Measurements from ENCODE around the gene IMMP2L.

The IMMP2L gene

GRCh38 chr7:111224354-111225231 is 337.7 kb downstream of the IMMP2L start:
- H3K4me2 ChIP-seq (ENCODE audit: insufficient read depth, low read length) = no peak overlapping the region
- DNase-seq (no peak), ATAC-seq (ENCODE audit: insufficient read depth, low read depth) (no peak)
- no peaks in the 10 kb centered on the region for H3K36me3 ChIP-seq (ENCODE audit: insufficient read depth, low read length)
- no peak overlapping the region for H3K9ac ChIP-seq (ENCODE audit: low read depth, low read length)
- no peaks in the 10 kb centered on the region for H3K4me1 ChIP-seq (ENCODE audit: insufficient read depth, low read length)
- H3K4me3 ChIP-seq (ENCODE audit: low read depth in 1 of 2, low read length in 2 of 2) = no peak overlapping the region
- H3K27ac ChIP-seq (ENCODE audit: low read length) = no peak overlapping the region
- no peaks in the 10 kb centered on the region for H4K20me1 ChIP-seq (ENCODE audit: insufficient read depth, low read length)
- no peak for TF ChIP-seq CTCF (IDR thresholded peaks at IDR 0.05; ENCODE audit: borderline replicate concordance, extremely low read depth, low read length, poor library complexity, severe bottlenecking)
- TF ChIP-seq EZH2 (IDR thresholded peaks at IDR 0.05; ENCODE audit: borderline replicate concordance, low read depth, low read length, severe bottlenecking) = no peak
- no peaks in the 10 kb centered on the region for H3K79me2 ChIP-seq (ENCODE audit: insufficient read depth, low read length)
- no peaks in the 10 kb centered on the region for H3K27me3 ChIP-seq (ENCODE audit: insufficient read depth, low read length, poor library complexity)
- H2AFZ ChIP-seq (ENCODE audit: low read depth, low read length) = no peak overlapping the region
- H3K9me3 ChIP-seq (ENCODE audit: insufficient read depth, low read length, severe bottlenecking) = no peaks in the 10 kb centered on the region

GRCh38 chr7:111223802-111224253 is 338.5 kb downstream of the IMMP2L start:
- Histone ChIP-seq H3K4me2 (ENCODE audit: insufficient read depth, low read length) (no peak overlapping the region), H4K20me1 (ENCODE audit: insufficient read depth, low read length) (no peaks in the 10 kb centered on the region), H3K27ac (ENCODE audit: low read length) (no peak overlapping the region), H3K9me3 (ENCODE audit: insufficient read depth, low read length, severe bottlenecking) (no peaks in the 10 kb centered on the region), H3K4me3 (ENCODE audit: low read depth in 1 of 2, low read length in 2 of 2) (no peak overlapping the region), H2AFZ (ENCODE audit: low read depth, low read length) (no peak overlapping the region), H3K4me1 (ENCODE audit: insufficient read depth, low read length) (no peaks in the 10 kb centered on the region), H3K36me3 (ENCODE audit: insufficient read depth, low read length) (no peaks in the 10 kb centered on the region), H3K79me2 (ENCODE audit: insufficient read depth, low read length) (no peaks in the 10 kb centered on the region), H3K27me3 (ENCODE audit: insufficient read depth, low read length, poor library complexity) (no peaks in the 10 kb centered on the region), H3K9ac (ENCODE audit: low read depth, low read length) (no peak overlapping the region)
- ATAC-seq (ENCODE audit: insufficient read depth, low read depth) (no peak), DNase-seq (no peak)
- TF ChIP-seq EZH2 (IDR thresholded peaks at IDR 0.05; ENCODE audit: borderline replicate concordance, low read depth, low read length, severe bottlenecking) (no peak), CTCF (IDR thresholded peaks at IDR 0.05; ENCODE audit: borderline replicate concordance, extremely low read depth, low read length, poor library complexity, severe bottlenecking) (no peak)

- Histone ChIP-seq H4K20me1 (ENCODE audit: insufficient read depth, low read length) (no peaks in the 10 kb centered on the region), H3K4me2 (ENCODE audit: insufficient read depth, low read length) (no peak overlapping the region), H3K4me3 (ENCODE audit: low read depth in 1 of 2, low read length in 2 of 2) (no peak overlapping the region), H3K27me3 (ENCODE audit: insufficient read depth, low read length, poor library complexity) (no peaks in the 10 kb centered on the region), H3K79me2 (ENCODE audit: insufficient read depth, low read length) (no peaks in the 10 kb centered on the region), H3K27ac (ENCODE audit: low read length) (no peak overlapping the region), H3K9me3 (ENCODE audit: insufficient read depth, low read length, severe bottlenecking) (no peaks in the 10 kb centered on the region), H3K4me1 (ENCODE audit: insufficient read depth, low read length) (no peaks in the 10 kb centered on the region), H2AFZ (ENCODE audit: low read depth, low read length) (no peak overlapping the region), H3K36me3 (ENCODE audit: insufficient read depth, low read length) (no peaks in the 10 kb centered on the region), H3K9ac (ENCODE audit: low read depth, low read length) (no peak overlapping the region)
- ATAC-seq (ENCODE audit: insufficient read depth, low read depth) (no peak), DNase-seq (no peak)
- TF ChIP-seq CTCF (IDR thresholded peaks at IDR 0.05; ENCODE audit: borderline replicate concordance, extremely low read depth, low read length, poor library complexity, severe bottlenecking) (no peak), EZH2 (IDR thresholded peaks at IDR 0.05; ENCODE audit: borderline replicate concordance, low read depth, low read length, severe bottlenecking) (no peak)
These were observed 346.7 kb downstream of the IMMP2L start for GRCh38 chr7:111215550-111215949.
